AG10803 (cell line): ENCODE measurements around the gene THTPA.

ENCODE experiments used
- DNase-seq: peaks from one replicate; pipeline ENCODE4 v3.0.0; 2010; ENCODE audit warnings: low read depth
- H3K4me3 ChIP-seq: 2 replicates; pipeline ENCODE4 v1.5.1; 2011; ENCODE audit warnings: mild to moderate bottlenecking, low read length, control low read depth
- TF ChIP-seq, protein P1 (sequence below): conservative IDR thresholded peaks from 2 replicates; pipeline ENCODE4 v1.5.1; 2011; ENCODE audit warnings: mild to moderate bottlenecking, low read length, control low read depth, inconsistent platforms

The THTPA gene

DNA sequence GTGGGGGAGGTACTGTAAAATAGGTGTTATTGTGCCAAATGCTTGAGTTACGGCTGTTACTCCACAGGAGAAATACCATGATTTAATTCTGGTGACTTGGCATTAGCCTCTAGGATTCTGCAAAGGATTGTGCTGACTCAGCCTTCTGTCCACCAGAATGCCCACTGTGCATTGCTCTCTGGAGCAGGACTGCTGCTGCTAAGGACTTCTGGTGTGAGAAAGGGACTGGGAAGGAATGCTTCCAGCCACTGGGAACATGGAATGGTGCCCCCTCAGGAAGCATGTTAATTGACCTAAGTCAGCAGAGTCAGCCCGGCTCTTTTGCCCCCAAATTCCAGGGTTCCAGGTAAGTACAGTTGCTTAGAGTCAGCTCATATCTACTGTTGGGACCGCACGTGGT, 37.4 kb upstream of the THTPA start:
- no peak overlapping the region for H3K4me3 ChIP-seq
- no peak for DNase-seq
- TF ChIP-seq, protein P1, sequence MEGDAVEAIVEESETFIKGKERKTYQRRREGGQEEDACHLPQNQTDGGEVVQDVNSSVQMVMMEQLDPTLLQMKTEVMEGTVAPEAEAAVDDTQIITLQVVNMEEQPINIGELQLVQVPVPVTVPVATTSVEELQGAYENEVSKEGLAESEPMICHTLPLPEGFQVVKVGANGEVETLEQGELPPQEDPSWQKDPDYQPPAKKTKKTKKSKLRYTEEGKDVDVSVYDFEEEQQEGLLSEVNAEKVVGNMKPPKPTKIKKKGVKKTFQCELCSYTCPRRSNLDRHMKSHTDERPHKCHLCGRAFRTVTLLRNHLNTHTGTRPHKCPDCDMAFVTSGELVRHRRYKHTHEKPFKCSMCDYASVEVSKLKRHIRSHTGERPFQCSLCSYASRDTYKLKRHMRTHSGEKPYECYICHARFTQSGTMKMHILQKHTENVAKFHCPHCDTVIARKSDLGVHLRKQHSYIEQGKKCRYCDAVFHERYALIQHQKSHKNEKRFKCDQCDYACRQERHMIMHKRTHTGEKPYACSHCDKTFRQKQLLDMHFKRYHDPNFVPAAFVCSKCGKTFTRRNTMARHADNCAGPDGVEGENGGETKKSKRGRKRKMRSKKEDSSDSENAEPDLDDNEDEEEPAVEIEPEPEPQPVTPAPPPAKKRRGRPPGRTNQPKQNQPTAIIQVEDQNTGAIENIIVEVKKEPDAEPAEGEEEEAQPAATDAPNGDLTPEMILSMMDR = no peak

DNA sequence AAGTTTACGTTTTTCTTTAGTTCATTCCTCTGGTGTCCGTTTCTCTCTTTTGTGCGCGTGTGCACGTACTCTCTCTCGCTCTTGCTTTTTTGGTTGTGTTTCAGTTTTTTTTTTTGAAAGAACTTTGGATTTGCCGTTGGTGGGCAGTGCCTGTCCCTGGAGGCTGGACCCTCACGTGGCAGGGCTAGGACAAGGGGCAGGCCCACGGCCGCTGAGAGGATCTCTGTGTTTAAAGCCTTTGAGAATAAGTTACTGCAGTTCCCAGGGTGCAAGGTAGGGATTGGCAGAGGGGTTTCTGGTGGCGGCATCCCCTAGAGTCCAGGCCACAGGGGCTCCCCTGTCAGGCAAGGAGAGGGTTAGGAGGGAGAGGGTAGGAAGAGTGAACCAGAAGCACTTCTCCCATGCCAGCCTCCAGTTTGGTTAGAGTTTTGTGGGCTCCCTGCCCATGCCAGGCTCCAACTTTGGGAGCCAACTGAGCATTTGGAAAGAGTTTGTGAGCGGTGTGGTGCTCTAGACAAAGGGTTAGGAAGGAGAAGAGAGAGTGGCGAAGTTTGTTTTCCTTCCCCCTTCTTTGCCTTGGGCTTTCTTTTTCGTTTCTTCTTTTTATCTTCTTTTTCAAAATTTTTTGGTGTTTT, 35.1 kb upstream of the THTPA start:
- TF ChIP-seq, protein P1 = no peak
- no peak for DNase-seq
- H3K4me3 ChIP-seq = no peak overlapping the region

DNA sequence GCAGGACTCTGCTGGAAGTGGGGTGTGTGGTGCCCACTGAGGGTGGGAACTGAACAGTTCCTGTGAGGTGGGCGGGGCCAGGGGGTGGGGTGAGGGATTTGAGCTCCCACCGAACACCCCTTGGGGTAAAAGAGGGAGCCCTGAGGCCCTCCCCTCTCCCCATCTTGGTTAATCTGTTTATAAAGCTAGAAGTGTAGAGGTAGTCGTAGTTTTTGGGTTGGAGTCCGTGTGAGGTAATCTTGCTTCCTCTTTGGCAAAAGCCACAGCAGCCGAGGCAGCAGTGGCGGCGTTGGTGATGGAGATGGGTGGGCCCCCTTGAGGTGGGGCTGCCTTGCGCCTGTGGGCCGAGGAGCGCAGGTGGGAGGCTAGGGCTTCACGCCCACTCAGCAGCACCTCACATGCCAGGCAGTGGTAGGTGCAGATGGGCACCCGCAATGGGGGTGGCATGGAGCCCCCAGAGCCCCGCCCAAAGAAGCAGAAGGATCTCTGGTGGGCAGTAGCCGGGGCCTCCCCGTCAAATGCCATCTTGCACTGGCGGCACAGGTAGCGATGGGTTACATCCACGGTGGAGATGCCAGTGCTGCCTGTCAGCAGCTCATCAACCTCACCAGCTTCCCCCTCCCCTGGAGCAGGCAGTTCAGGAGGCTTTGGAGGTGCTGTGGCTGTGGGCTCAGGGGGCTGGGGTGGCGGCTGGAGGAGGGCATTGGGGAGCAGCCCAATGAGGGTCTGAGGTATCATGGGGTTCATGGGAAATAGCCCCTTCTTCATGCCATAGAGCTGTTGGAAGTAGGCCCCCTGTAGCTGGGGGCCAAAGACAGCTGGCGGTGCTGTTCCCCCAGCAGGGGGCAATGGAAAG, 34.1 kb upstream of the THTPA start:
- TF ChIP-seq, protein P1 = no peak

DNA sequence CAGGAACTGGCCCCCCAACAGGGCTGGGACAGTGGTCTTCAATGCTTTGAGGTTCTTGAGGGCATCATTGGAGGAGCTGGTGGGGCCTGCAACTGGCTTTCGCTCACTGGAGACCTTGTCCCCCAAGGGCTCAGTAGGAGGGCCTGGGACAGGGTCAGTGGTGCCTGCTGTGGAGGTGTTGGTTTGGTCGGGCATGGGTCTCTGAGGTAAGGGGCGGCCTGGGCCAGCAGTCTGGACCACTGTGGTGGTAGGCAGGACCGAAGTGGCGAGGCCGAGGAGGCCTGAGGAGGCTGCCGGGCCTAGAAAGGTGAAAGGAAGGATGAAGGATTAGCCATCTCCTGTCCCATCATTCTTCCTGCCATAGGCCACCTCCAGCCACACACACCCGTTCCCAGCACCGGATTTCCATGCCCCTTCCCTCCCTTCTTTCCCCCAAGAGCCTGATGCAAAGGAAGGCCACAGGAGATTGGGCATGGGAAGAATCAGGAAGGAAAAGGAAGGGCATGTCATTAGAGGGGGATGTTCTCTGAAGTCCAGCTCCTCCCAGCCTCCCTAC, 33.4 kb upstream of the THTPA start:
- no peak for DNase-seq
- TF ChIP-seq, protein P1 = no peak
- H3K4me3 ChIP-seq = no peak overlapping the region

More for the DNA sequence above, 34.1 kb upstream of the THTPA start:
- no peak for DNase-seq
- H3K4me3 ChIP-seq = no peak overlapping the region

DNA sequence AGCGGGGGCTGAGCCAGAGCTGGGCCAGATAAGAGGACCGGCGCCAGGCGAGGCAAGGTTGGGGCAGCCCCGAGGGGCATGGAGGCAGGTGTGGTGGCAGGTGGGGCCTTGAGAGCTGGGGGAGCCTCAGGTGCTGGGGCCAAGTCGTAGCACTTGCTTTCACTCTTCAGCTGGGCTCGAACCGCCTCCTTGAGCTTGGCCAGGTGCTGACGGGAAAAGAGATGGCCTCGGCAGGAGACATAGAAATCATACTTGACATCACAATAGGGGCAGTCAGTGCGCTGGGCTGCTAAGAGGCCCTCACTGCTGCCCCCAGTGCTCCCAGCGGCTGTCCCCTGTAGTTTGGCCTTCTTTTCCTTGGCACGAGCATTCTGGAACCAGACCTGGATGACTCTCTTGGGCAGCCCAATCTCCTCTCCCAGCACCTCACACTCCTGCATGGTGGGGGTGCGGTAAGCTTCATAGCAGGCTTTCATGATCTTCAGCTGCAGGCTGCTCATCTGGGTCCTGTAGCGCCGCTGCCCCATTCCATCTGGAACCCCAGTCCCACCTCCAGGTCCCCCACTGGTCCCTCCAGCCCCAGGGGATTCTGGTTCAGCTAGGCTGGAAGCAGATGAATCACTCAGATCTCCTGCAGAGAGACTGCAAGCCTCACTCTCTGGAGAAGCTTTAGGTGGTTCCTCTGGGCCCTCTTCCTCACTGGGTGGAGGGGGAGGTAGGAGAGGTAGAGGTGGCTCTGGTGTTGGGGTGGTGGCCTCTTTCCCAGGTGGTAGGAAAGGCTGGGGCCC, 32.6 kb upstream of the THTPA start:
- no peak for DNase-seq
- TF ChIP-seq, protein P1 = no peak
- H3K4me3 ChIP-seq = no peak overlapping the region

DNA sequence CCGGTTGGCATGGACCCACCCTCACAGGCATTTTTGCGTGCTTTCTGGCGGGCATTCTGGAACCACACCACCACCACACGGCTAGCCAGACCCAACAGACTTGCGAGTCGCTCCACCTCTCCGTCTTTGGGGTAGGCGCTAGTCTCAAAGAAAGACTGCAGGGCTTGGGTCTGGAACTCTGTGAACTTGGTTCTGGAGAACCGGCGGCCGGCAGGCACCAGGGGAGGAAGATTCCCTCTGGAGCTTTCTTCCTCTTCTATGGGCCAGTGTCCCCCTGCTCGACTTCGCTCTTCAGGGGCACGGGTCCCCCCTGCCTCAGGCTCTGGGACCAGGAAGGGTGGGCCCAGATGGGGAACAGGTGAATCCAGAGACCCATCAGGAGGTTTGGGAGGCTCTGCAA, 31.1 kb upstream of the THTPA start:
- DNase-seq = no peak
- no peak overlapping the region for H3K4me3 ChIP-seq
- TF ChIP-seq, protein P1 = no peak
